Calu3 (cell line): ENCODE measurements around the gene ARL6IP5. TPM values are rescaled to one million over a fixed set of nuclear protein-coding genes. Genes with fewer than 3 reads are reported as not detected.

Source experiments
- BruUV-seq: library from RNA; stranded (reverse); fragments of 400-500 nt; replicated peaks from 2 replicates; lab custom pipeline; 2021; lab: Mats Ljungman, UMichigan
- CTCF ChIA-PET: fragments of 300-600 bp; sonication (Branson Sonifier 250); formaldehyde crosslinking; loops from one replicate; lab custom pipeline; 2022; ENCODE audit warnings: antibody characterized with exemption; lab: Charles Lee
- DNase-seq: peaks from one replicate; pipeline ENCODE4 v3.0.0; 2022
- H3K27ac Mint-ChIP-seq: one replicate; pipeline ENCODE4 v1.8.0; 2022; ENCODE audit warnings: mixed read lengths; ENCODE audit not compliant: unreplicated experiment
- H3K27me3 Mint-ChIP-seq: one replicate; pipeline ENCODE4 v1.8.0; 2022; ENCODE audit warnings: mixed read lengths; ENCODE audit not compliant: unreplicated experiment
- H3K36me3 Mint-ChIP-seq: one replicate; pipeline ENCODE4 v1.8.0; 2022; ENCODE audit warnings: mild to moderate bottlenecking, moderate library complexity, mixed read lengths; ENCODE audit not compliant: insufficient read depth, unreplicated experiment
- H3K4me1 Mint-ChIP-seq: one replicate; pipeline ENCODE4 v1.8.0; 2022; ENCODE audit warnings: mild to moderate bottlenecking, low read depth, mixed read lengths; ENCODE audit not compliant: unreplicated experiment
- H3K4me3 Mint-ChIP-seq: one replicate; pipeline ENCODE4 v1.8.0; 2022; ENCODE audit warnings: mild to moderate bottlenecking, low read depth, moderate library complexity, mixed read lengths; ENCODE audit not compliant: unreplicated experiment
- H3K9me3 Mint-ChIP-seq: one replicate; pipeline ENCODE4 v1.8.0; 2022; ENCODE audit warnings: low read depth, mixed read lengths; ENCODE audit not compliant: unreplicated experiment
- intact Hi-C: fragments of 100-400 bp; cut with micrococcal nuclease; formaldehyde crosslinking; loops from one replicate; pipeline ENCODE4 v1.10.0; 2022; ENCODE audit not compliant: unreplicated experiment
- microRNA-seq: library from miRNA; unstranded; fragments of <30 nt; microRNA quantifications from one replicate; pipeline ENCODE4 v1.2.0, GENCODE V29; 2022
- total RNA-seq: library from RNA; stranded (reverse); gene quantifications from 2 replicates; pipeline ENCODE4 v1.2.3, GENCODE V29; 2022
- TF ChIP-seq, protein P1 (sequence below): fragments of 200-600 bp; IDR thresholded peaks from one replicate; pipeline ENCODE4 v1.8.0; 2022; ENCODE audit warnings: antibody characterized with exemption; ENCODE audit not compliant: unreplicated experiment

Gene ARL6IP5
- total RNA-seq, 1 experiment from 2014 or later, result 76.9 TPM

DNA sequence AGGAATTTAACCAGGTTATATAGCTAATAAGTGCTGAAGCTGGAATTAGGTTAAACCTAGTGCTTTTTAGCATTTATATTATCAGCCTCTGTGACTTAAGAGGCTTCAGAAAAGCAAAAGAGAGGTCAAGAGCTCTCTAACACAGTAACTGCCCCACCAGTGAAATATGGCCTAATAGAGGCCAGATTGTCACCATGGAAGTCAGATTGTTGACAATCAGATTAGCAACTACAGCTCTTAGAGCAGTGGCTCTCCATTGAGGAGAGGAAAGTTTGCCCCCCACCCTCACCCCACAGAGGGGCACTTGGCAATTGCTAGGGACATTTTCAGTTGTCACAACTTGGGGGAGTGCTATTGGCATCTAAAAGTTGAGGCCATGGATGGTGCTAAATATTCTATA, 61.0 kb downstream of the ARL6IP5 start:
- Mint-ChIP-seq H3K27me3 (no peaks in the 10 kb centered on the region), H3K9me3 (no peaks in the 10 kb centered on the region)

DNA sequence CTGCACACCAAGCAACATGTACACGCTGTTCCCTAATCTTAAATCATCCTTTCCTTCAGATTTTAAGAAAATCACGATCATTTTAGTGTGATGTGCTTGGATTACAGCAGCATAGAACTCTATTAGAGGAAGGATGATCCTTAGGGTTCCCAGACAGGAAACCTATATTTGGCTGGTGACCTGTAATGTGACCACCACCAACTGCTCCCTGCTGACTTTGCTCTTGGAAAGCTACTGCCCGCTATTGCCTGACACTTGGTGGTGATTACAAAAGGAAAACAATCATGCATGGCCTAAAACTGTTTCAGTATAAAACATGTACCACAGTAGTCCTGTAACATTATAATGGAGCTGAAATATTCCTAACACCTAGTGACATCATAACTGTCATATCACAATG, 64.8 kb downstream of the ARL6IP5 start:
- TF ChIP-seq, protein P1, sequence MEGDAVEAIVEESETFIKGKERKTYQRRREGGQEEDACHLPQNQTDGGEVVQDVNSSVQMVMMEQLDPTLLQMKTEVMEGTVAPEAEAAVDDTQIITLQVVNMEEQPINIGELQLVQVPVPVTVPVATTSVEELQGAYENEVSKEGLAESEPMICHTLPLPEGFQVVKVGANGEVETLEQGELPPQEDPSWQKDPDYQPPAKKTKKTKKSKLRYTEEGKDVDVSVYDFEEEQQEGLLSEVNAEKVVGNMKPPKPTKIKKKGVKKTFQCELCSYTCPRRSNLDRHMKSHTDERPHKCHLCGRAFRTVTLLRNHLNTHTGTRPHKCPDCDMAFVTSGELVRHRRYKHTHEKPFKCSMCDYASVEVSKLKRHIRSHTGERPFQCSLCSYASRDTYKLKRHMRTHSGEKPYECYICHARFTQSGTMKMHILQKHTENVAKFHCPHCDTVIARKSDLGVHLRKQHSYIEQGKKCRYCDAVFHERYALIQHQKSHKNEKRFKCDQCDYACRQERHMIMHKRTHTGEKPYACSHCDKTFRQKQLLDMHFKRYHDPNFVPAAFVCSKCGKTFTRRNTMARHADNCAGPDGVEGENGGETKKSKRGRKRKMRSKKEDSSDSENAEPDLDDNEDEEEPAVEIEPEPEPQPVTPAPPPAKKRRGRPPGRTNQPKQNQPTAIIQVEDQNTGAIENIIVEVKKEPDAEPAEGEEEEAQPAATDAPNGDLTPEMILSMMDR, result no peak
- H3K36me3 Mint-ChIP-seq, result no peaks in the 10 kb centered on the region
- H3K9me3 Mint-ChIP-seq, result no peaks in the 10 kb centered on the region
- BruUV-seq, result no TSS peak
- peaks cover 4% of the 10 kb centered on the region for H3K4me1 Mint-ChIP-seq
- CTCF ChIA-PET, result interaction anchor here (0.6 kb wide), 1 partner anchor 177 kb away, joined by 7 read pairs; no protein-coding TSS in a partner anchor
- H3K4me3 Mint-ChIP-seq, result no peak overlapping the region
- H3K27me3 Mint-ChIP-seq, result no peaks in the 10 kb centered on the region
- intact Hi-C loops, result no loop called here
- no peak overlapping the region for H3K27ac Mint-ChIP-seq
- no peak for DNase-seq

More for the DNA sequence above, 61.0 kb downstream of the ARL6IP5 start:
- H3K4me1 Mint-ChIP-seq, result peaks cover 23% of the 10 kb centered on the region
- BruUV-seq, result no TSS peak
- CTCF ChIA-PET, result no interaction called here
- no peak overlapping the region for H3K27ac Mint-ChIP-seq
- TF ChIP-seq, protein P1, result no peak
- peaks cover 5% of the 10 kb centered on the region for H3K36me3 Mint-ChIP-seq
- intact Hi-C loops, result no loop called here
- no peak overlapping the region for H3K4me3 Mint-ChIP-seq
- no peak for DNase-seq

Small RNAs within 50 kb of the gene (microRNA-seq; reads per million reads assigned to microRNA genes)
- gene MIR3136, result 3.5 reads per million, percentile 4 among the genes with 10 or more reads in this experiment

Other genes with a start within 250 kb of the ARL6IP5 start
- gene TAFA4, start 152.4 kb upstream of the ARL6IP5 start, total RNA-seq, result 0.69 TPM in 1 of 2 replicates, not detected in the other
- gene EOGT, start 71.3 kb upstream of the ARL6IP5 start, total RNA-seq, result 16.8 and 21.0 TPM in 2 replicates
- gene TMF1, start 32.6 kb upstream of the ARL6IP5 start, total RNA-seq, result 31.3 and 34.4 TPM in 2 replicates
- gene UBA3, start 4.6 kb upstream of the ARL6IP5 start, total RNA-seq, result 55.9 and 64.2 TPM in 2 replicates
- gene LMOD3, start 37.7 kb downstream of the ARL6IP5 start, total RNA-seq, result not detected in 2 replicates